SK-N-SH (cell line): ENCODE measurements around the gene CBR4.

ENCODE experiments used
- EP300 ChIP-seq, 2 experiments: IDR thresholded peaks; 2 replicates each; pipeline versions ENCODE4 v1.4.0 to v1.6.1; 2012; ENCODE audit warnings: borderline replicate concordance in 1 of 2, low read depth in 1 of 2, low read length in 1 of 2
- POLR2AphosphoS5 ChIP-seq: IDR thresholded peaks from 2 replicates; pipeline ENCODE4 v1.6.1; 2012; ENCODE audit warnings: low read depth, low read length
- TF ChIP-seq, protein P1 (sequence below): fragments of 200-600 bp; sonication (generic); IDR thresholded peaks from 2 replicates; pipeline ENCODE4 v1.6.1; 2017; ENCODE audit warnings: antibody characterized with exemption, mild to moderate bottlenecking, moderate library complexity
- TF ChIP-seq, protein P2 (sequence below): IDR thresholded peaks from 2 replicates; pipeline ENCODE4; 2012
- TF ChIP-seq, protein P3 (sequence below): IDR thresholded peaks from 2 replicates; pipeline ENCODE4 v1.4.0; 2012; ENCODE audit warnings: low read depth, borderline replicate concordance
- TF ChIP-seq, protein P4 (sequence below): IDR thresholded peaks from 2 replicates; pipeline ENCODE4 v1.6.1; 2012; ENCODE audit warnings: mild to moderate bottlenecking, low read depth, low read length, moderate library complexity

DNA sequence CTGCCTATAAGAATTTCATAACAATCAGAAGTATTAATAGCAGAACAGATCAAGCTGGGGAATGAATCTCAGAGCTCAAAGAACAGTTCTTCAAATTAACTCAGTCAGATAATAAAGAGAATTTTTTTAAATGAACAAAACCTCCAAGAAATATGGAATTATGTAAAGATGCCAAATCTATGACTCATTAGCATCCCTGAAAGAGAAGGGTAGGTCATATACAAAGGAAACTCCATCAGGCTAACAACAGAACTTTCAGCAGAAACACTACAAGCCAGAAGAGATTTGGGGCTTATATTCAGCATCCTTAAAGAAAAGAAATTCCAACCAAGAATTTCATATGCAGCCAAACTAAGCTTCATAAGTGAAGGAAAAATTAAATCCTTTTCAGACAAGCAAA lies 28.6 kb downstream of the CBR4 start:
- TF ChIP-seq, protein P1, sequence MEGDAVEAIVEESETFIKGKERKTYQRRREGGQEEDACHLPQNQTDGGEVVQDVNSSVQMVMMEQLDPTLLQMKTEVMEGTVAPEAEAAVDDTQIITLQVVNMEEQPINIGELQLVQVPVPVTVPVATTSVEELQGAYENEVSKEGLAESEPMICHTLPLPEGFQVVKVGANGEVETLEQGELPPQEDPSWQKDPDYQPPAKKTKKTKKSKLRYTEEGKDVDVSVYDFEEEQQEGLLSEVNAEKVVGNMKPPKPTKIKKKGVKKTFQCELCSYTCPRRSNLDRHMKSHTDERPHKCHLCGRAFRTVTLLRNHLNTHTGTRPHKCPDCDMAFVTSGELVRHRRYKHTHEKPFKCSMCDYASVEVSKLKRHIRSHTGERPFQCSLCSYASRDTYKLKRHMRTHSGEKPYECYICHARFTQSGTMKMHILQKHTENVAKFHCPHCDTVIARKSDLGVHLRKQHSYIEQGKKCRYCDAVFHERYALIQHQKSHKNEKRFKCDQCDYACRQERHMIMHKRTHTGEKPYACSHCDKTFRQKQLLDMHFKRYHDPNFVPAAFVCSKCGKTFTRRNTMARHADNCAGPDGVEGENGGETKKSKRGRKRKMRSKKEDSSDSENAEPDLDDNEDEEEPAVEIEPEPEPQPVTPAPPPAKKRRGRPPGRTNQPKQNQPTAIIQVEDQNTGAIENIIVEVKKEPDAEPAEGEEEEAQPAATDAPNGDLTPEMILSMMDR: no peak
- TF ChIP-seq, protein P2, sequence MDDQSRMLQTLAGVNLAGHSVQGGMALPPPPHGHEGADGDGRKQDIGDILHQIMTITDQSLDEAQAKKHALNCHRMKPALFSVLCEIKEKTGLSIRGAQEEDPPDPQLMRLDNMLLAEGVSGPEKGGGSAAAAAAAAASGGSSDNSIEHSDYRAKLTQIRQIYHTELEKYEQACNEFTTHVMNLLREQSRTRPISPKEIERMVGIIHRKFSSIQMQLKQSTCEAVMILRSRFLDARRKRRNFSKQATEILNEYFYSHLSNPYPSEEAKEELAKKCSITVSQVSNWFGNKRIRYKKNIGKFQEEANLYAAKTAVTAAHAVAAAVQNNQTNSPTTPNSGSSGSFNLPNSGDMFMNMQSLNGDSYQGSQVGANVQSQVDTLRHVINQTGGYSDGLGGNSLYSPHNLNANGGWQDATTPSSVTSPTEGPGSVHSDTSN: no peak
- TF ChIP-seq POLR2AphosphoS5 (no peak), EP300 (IDR thresholded peaks at IDR 0.05; ENCODE audit: borderline replicate concordance in 1 of 2, low read depth in 1 of 2, low read length in 1 of 2) (no peak)
- TF ChIP-seq, protein P3, sequence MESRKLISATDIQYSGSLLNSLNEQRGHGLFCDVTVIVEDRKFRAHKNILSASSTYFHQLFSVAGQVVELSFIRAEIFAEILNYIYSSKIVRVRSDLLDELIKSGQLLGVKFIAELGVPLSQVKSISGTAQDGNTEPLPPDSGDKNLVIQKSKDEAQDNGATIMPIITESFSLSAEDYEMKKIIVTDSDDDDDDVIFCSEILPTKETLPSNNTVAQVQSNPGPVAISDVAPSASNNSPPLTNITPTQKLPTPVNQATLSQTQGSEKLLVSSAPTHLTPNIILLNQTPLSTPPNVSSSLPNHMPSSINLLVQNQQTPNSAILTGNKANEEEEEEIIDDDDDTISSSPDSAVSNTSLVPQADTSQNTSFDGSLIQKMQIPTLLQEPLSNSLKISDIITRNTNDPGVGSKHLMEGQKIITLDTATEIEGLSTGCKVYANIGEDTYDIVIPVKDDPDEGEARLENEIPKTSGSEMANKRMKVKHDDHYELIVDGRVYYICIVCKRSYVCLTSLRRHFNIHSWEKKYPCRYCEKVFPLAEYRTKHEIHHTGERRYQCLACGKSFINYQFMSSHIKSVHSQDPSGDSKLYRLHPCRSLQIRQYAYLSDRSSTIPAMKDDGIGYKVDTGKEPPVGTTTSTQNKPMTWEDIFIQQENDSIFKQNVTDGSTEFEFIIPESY: no peak
- TF ChIP-seq, protein P4, sequence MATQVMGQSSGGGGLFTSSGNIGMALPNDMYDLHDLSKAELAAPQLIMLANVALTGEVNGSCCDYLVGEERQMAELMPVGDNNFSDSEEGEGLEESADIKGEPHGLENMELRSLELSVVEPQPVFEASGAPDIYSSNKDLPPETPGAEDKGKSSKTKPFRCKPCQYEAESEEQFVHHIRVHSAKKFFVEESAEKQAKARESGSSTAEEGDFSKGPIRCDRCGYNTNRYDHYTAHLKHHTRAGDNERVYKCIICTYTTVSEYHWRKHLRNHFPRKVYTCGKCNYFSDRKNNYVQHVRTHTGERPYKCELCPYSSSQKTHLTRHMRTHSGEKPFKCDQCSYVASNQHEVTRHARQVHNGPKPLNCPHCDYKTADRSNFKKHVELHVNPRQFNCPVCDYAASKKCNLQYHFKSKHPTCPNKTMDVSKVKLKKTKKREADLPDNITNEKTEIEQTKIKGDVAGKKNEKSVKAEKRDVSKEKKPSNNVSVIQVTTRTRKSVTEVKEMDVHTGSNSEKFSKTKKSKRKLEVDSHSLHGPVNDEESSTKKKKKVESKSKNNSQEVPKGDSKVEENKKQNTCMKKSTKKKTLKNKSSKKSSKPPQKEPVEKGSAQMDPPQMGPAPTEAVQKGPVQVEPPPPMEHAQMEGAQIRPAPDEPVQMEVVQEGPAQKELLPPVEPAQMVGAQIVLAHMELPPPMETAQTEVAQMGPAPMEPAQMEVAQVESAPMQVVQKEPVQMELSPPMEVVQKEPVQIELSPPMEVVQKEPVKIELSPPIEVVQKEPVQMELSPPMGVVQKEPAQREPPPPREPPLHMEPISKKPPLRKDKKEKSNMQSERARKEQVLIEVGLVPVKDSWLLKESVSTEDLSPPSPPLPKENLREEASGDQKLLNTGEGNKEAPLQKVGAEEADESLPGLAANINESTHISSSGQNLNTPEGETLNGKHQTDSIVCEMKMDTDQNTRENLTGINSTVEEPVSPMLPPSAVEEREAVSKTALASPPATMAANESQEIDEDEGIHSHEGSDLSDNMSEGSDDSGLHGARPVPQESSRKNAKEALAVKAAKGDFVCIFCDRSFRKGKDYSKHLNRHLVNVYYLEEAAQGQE: no peak
